Endothelial cell of umbilical vein (primary cell): ENCODE data around the gene STAT4. TPM values are rescaled to one million over a fixed set of nuclear protein-coding genes. Genes with fewer than 3 reads are reported as not detected.

Experiments
- BruUV-seq: library from RNA; stranded (reverse); fragments of 400-500 nt; replicated peaks from 2 replicates; lab custom pipeline; 2021; lab: Mats Ljungman, UMichigan
- CTCF ChIA-PET: fragments of 300-600, 350-600 bp; sonication (Branson Sonifier 250); formaldehyde crosslinking; loops from one replicate; lab custom pipeline; 2021; ENCODE audit warnings: antibody characterized with exemption, inconsistent platforms; lab: Charles Lee
- POLR2A ChIA-PET: fragments of 300-600, 350-600 bp; sonication (Branson Sonifier 250); formaldehyde crosslinking; loops from one replicate; lab custom pipeline; 2021; ENCODE audit warnings: antibody characterized with exemption, inconsistent platforms; lab: Charles Lee
- DNase-seq: peaks from one replicate; pipeline ENCODE4 v3.0.0-alpha.2; 2011; ENCODE audit warnings: low read depth, low spot score
- FAIRE-seq: peaks from 2 replicates; lab custom pipeline; 2011; peaks lifted over from hg19 to GRCh38; lab: Jason Lieb, UNC
- H2AFZ ChIP-seq: 2 replicates; pipeline ENCODE4 v1.6.0; 2012; ENCODE audit warnings: low read depth, low read length, control low read depth, inconsistent platforms
- H3K27ac ChIP-seq: 2 replicates; pipeline ENCODE4 v1.5.1; 2011; ENCODE audit warnings: low read depth, mild to moderate bottlenecking, control low read depth, low read length, moderate library complexity; ENCODE audit not compliant: insufficient read depth
- H3K27me3 ChIP-seq, 2 experiments: 2 replicates each; pipeline versions ENCODE4 v1.6.0 to v1.6.1; 2011; ENCODE audit warnings: low read length in 2 of 2, mixed read lengths in 1 of 2; ENCODE audit not compliant: control insufficient read depth in 2 of 2, insufficient read depth in 2 of 2
- H3K36me3 ChIP-seq, 2 experiments: 2 replicates in 1 of 2; 3 replicates in 1 of 2; pipeline ENCODE4 v1.5.1; 2011; ENCODE audit warnings: low read length in 2 of 2, mild to moderate bottlenecking in 1 of 2, moderate library complexity in 1 of 2; ENCODE audit not compliant: control insufficient read depth in 2 of 2, insufficient read depth in 2 of 2; ENCODE audit errors: extremely low read depth in 1 of 2
- H3K4me1 ChIP-seq: 3 replicates; pipeline ENCODE4 v1.5.1; 2011; ENCODE audit warnings: mild to moderate bottlenecking, low read length; ENCODE audit not compliant: control insufficient read depth, insufficient read depth; ENCODE audit errors: extremely low read depth
- H3K4me2 ChIP-seq: 2 replicates; pipeline ENCODE4 v1.6.1; 2011; ENCODE audit warnings: low read length, control low read depth, mixed read lengths; ENCODE audit not compliant: insufficient read depth
- H3K4me3 ChIP-seq, 3 experiments: fragments of 200-600 bp in 1 of 3; sonication (generic), shearing (Covaris generic) in 1 of 3; replicated peaks in 1 of 3; 2 replicates each; pipeline ENCODE4 v1.5.1; 2011 to 2016; ENCODE audit warnings: control low read depth in 3 of 3, low read length in 3 of 3, mild to moderate bottlenecking in 2 of 3, inconsistent platforms in 1 of 3, low read depth in 1 of 3, moderate library complexity in 1 of 3; ENCODE audit not compliant: insufficient read depth in 1 of 3
- H3K79me2 ChIP-seq: 2 replicates; pipeline ENCODE4 v1.6.0; 2012; ENCODE audit warnings: low read length, inconsistent platforms; ENCODE audit not compliant: control insufficient read depth, insufficient read depth
- H3K9ac ChIP-seq: replicated peaks from 2 replicates; pipeline ENCODE3; 2011; ENCODE audit warnings: low read length, control low read depth; ENCODE audit not compliant: insufficient read depth; ENCODE audit errors: extremely low read depth
- H3K9me1 ChIP-seq: replicated peaks from 3 replicates; pipeline ENCODE4 v1.6.0; 2011; ENCODE audit warnings: mild to moderate bottlenecking, low read length; ENCODE audit not compliant: control insufficient read depth, insufficient read depth; ENCODE audit errors: extremely low read depth
- H3K9me3 ChIP-seq: replicated peaks from 2 replicates; pipeline ENCODE4 v1.5.1; 2012; ENCODE audit warnings: low read length, inconsistent platforms; ENCODE audit not compliant: control insufficient read depth, insufficient read depth
- H4K20me1 ChIP-seq: replicated peaks from 2 replicates; pipeline ENCODE3; 2011; ENCODE audit warnings: mild to moderate bottlenecking, low read length; ENCODE audit not compliant: control insufficient read depth, insufficient read depth; ENCODE audit errors: extremely low read depth
- CTCF ChIP-seq, 2 donors: IDR thresholded peaks; 1 replicate in 1 of 2; 2 replicates in 1 of 2; pipeline ENCODE4 v1.5.1; 2011; ENCODE audit warnings: low read length in 2 of 2, mild to moderate bottlenecking in 2 of 2, moderate library complexity in 2 of 2, control low read depth in 1 of 2, inconsistent platforms in 1 of 2, low read depth in 1 of 2; ENCODE audit not compliant: insufficient read depth in 1 of 2; ENCODE audit errors: extremely low read depth in 1 of 2
- EZH2 ChIP-seq: IDR thresholded peaks from 2 replicates; pipeline ENCODE4 v1.6.1; 2012; ENCODE audit warnings: borderline replicate concordance, low read depth, mild to moderate bottlenecking, moderate library complexity, low read length, inconsistent platforms; ENCODE audit not compliant: severe bottlenecking
- FOS ChIP-seq: IDR thresholded peaks from 2 replicates; pipeline ENCODE4 v1.6.1; 2011; ENCODE audit warnings: mild to moderate bottlenecking, low read length, moderate library complexity, borderline replicate concordance; ENCODE audit not compliant: insufficient read depth
- JUN ChIP-seq: IDR thresholded peaks from 2 replicates; pipeline ENCODE4 v1.6.1; 2011; ENCODE audit warnings: borderline replicate concordance, low read depth; ENCODE audit not compliant: insufficient read length, insufficient read depth
- MAX ChIP-seq: IDR thresholded peaks from 2 replicates; pipeline ENCODE4 v1.6.1; 2011; ENCODE audit not compliant: insufficient read depth, insufficient read length
- POLR2AphosphoS5 ChIP-seq: IDR thresholded peaks from 2 replicates; pipeline ENCODE4 v1.6.1; 2012; ENCODE audit warnings: low read depth, mild to moderate bottlenecking, control low read depth, low read length, moderate library complexity; ENCODE audit not compliant: insufficient read depth
- dilution Hi-C: fragments of 300-500 bp; cut with MboI; formaldehyde crosslinking; loops from one replicate; pipeline ENCODE4 v1.15.0; 2019; ENCODE audit warnings: low sequenced_read_pairs; ENCODE audit not compliant: extremely low pct_ligation_motif_present
- intact Hi-C: fragments of 100-400 bp; cut with micrococcal nuclease; formaldehyde crosslinking; loops from one replicate; pipeline ENCODE4 v1.10.0; 2022
- polyA plus RNA-seq, 4 experiments: library from polyadenylated mRNA; depleted of rRNA in 3 of 4; stranded (reverse) in 3 of 4; unstranded in 1 of 4; fragments of >200 nt; gene quantifications; 2 replicates each; pipeline versions ENCODE4 v1.2.1 to v1.2.3, GENCODE V29; 2011 to 2012; ENCODE audit warnings: missing spikeins in 1 of 4
- total RNA-seq: library from RNA; stranded (reverse); gene quantifications from 2 replicates; pipeline ENCODE4 v1.2.3, GENCODE V29; 2021

Gene STAT4
- total and polyA plus RNA-seq, 2 donors (not counting 3 experiments of a cell fraction or from before 2014, with no cell fraction given), result 0.46 to 1.2 TPM

GRCh38 chr2:191170773-191171172 is 20.0 kb upstream of the STAT4 start:
- intact Hi-C loops, result no loop called here
- Histone ChIP-seq H3K4me1 (peaks cover 9% of the 10 kb centered on the region), H4K20me1 (no peaks in the 10 kb centered on the region), H3K9me1 (no peaks in the 10 kb centered on the region), H2AFZ (no peak overlapping the region), H3K4me2 (no peak overlapping the region), H3K9me3 (no peaks in the 10 kb centered on the region), H3K79me2 (no peaks in the 10 kb centered on the region), H3K4me3 (no peak overlapping the region), H3K27me3 (no peaks in the 10 kb centered on the region), H3K36me3 (no peaks in the 10 kb centered on the region), H3K27ac (no peak overlapping the region), H3K9ac (no peak overlapping the region)
- TF ChIP-seq POLR2AphosphoS5, result no peak
- TF ChIP-seq FOS, result peak; percentile 13
- TF ChIP-seq CTCF (IDR thresholded peaks at IDR 0.05; ENCODE audit: extremely low read depth in 1 of 2, insufficient read depth in 1 of 2, low read depth in 1 of 2, low read length in 2 of 2), result no peak
- no peak for TF ChIP-seq MAX
- no peak for TF ChIP-seq EZH2
- TF ChIP-seq JUN, result peak; percentile 4
- dilution Hi-C loops, result no loop called here
- BruUV-seq, result no TSS peak
- FAIRE-seq, result peak; percentile 58
- DNase-seq, result no peak
- ChIA-PET CTCF (interaction anchor here (1.1 to 4.1 kb wide), 4 partner anchors 15 to 351 kb away, joined by 4 to 24 read pairs (median 9); no protein-coding TSS in a partner anchor), POLR2A (no interaction called here)
